ENCODE results near the gene SLC37A1.

GRCh38 chr21:42612390-42612789 lies 98.7 kb downstream of the SLC37A1 start:
- TF ChIP-seq CTCF (IDR thresholded peaks at IDR 0.05) (no peak), EP300 (IDR thresholded peaks at IDR 0.05) (no peak), POLR2A (IDR thresholded peaks at IDR 0.05) (no peak), POLR2AphosphoS5 (IDR thresholded peaks at IDR 0.05) (no peak)
